Body of pancreas (tissue), 4 donors: ENCODE data around the gene GCNT4.

Experiments
- CTCF ChIP-seq, 7 experiments: fragments of 450-650 bp in 4 of 7; fragments of 200-600 bp in 3 of 7; sonication (generic) in 3 of 7; IDR thresholded peaks; one replicate each; pipeline ENCODE4 v1.5.1; 2016 to 2019; ENCODE audit warnings: antibody characterized with exemption in 7 of 7
- POLR2A ChIP-seq, 3 donors: fragments of 450-650 bp; IDR thresholded peaks; one replicate each; pipeline ENCODE4 v1.6.1; 2016; ENCODE audit warnings: antibody characterized with exemption in 3 of 3, mild to moderate bottlenecking in 2 of 3

GRCh38 chr5:75018805-75019587 is 33.4 kb downstream of the GCNT4 start:
- TF ChIP-seq POLR2A (IDR thresholded peaks at IDR 0.05) (no peak), CTCF (IDR thresholded peaks at IDR 0.05) (no peak)
